HL-60 (cell line): ENCODE data around the gene SMAD6.

Experiments used
- DNase-seq, 2 experiments: peaks; one replicate each; pipeline ENCODE4 v3.0.0-alpha.2; 2010 to 2020; ENCODE audit warnings: low read depth in 1 of 2, low spot score in 1 of 2
- H3K27ac ChIP-seq: fragments of 250-450 bp; sonication (Bioruptor Pico); replicated peaks from 2 replicates; pipeline ENCODE4 v1.5.1; 2020; ENCODE audit warnings: mild to moderate bottlenecking, moderate library complexity
- H3K27me3 ChIP-seq: fragments of 250-450 bp; sonication (Bioruptor Pico); 2 replicates; pipeline ENCODE4 v1.5.1; 2021; ENCODE audit warnings: mild to moderate bottlenecking, moderate library complexity; ENCODE audit not compliant: insufficient read depth, poor library complexity, severe bottlenecking
- H3K4me3 ChIP-seq: replicated peaks from 2 replicates; pipeline ENCODE4 v1.5.1; 2011; ENCODE audit warnings: mild to moderate bottlenecking, control low read depth, low read length; ENCODE audit not compliant: insufficient read depth
- CTCF ChIP-seq: IDR thresholded peaks from one replicate; pipeline ENCODE4 v1.5.1; 2011; ENCODE audit warnings: low read length, control low read depth, inconsistent platforms; ENCODE audit not compliant: insufficient read depth
- GABPA ChIP-seq: IDR thresholded peaks from 2 replicates; pipeline ENCODE4 v1.6.1; 2012; ENCODE audit warnings: low read depth
- POLR2AphosphoS5 ChIP-seq: IDR thresholded peaks from 2 replicates; pipeline ENCODE4 v1.6.1; 2012; ENCODE audit warnings: low read depth
- REST ChIP-seq: IDR thresholded peaks from 2 replicates; pipeline ENCODE4 v1.6.1; 2012; ENCODE audit warnings: low read depth; ENCODE audit not compliant: insufficient replicate concordance
- SPI1 ChIP-seq: IDR thresholded peaks from 2 replicates; pipeline ENCODE4 v1.6.1; 2012; ENCODE audit warnings: low read depth, mild to moderate bottlenecking, borderline replicate concordance

SMAD6 gene

GRCh38 chr15:66755298-66756068 is 53.4 kb downstream of the SMAD6 start:
- TF ChIP-seq GABPA (no peak), REST (no peak), CTCF (no peak), SPI1 (no peak), POLR2AphosphoS5 (no peak)
- DNase-seq, result no peak

GRCh38 chr15:66756295-66756694 is 54.3 kb downstream of the SMAD6 start:
- H3K4me3 ChIP-seq, result no peak overlapping the region
- DNase-seq, result no peak
- H3K27ac ChIP-seq, result no peak overlapping the region
- TF ChIP-seq REST (no peak), GABPA (no peak), POLR2AphosphoS5 (no peak), CTCF (no peak), SPI1 (no peak)
- no peaks in the 10 kb centered on the region for H3K27me3 ChIP-seq

More at GRCh38 chr15:66755298-66756068, 53.4 kb downstream of the SMAD6 start:
- no peaks in the 10 kb centered on the region for H3K27me3 ChIP-seq
- no peak overlapping the region for H3K4me3 ChIP-seq
- H3K27ac ChIP-seq, result no peak overlapping the region

GRCh38 chr15:66757030-66757429 is 55.0 kb downstream of the SMAD6 start:
- Histone ChIP-seq H3K27me3 (no peaks in the 10 kb centered on the region), H3K4me3 (no peak overlapping the region), H3K27ac (no peak overlapping the region)
- no peak for DNase-seq
- TF ChIP-seq POLR2AphosphoS5, result no peak
- TF ChIP-seq GABPA, result no peak
- TF ChIP-seq CTCF, result no peak
- TF ChIP-seq SPI1, result no peak
- TF ChIP-seq REST, result no peak
